ENCODE data around the gene PCF11.
A peak's percentile ranks its signal among the peaks of the same experiment; 100 is the strongest.

PCF11 gene

GRCh38 chr11:83152264-83152663 lies 4.7 kb upstream of the PCF11 start:
- DNase-seq = no peak

DNA sequence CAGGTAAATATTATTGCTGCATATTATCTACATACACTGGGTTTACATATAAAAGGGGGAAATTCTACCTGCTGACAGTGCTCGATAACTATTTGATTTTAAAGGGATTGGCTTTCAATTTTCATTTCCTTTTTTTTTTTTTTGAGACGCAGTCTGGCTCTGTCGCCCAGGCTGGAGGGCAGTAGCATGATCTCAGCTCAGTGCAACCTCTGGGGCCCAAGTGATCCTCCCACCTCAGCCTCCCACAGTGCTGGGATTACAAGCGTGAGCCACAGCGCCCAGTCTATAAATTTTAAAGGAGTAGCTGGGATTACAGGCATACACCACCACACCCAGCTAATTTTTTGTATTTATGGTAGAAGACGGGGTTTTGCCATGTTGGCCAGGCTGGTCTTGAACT lies 3.2 kb upstream of the PCF11 start:
- no peak for DNase-seq

DNA sequence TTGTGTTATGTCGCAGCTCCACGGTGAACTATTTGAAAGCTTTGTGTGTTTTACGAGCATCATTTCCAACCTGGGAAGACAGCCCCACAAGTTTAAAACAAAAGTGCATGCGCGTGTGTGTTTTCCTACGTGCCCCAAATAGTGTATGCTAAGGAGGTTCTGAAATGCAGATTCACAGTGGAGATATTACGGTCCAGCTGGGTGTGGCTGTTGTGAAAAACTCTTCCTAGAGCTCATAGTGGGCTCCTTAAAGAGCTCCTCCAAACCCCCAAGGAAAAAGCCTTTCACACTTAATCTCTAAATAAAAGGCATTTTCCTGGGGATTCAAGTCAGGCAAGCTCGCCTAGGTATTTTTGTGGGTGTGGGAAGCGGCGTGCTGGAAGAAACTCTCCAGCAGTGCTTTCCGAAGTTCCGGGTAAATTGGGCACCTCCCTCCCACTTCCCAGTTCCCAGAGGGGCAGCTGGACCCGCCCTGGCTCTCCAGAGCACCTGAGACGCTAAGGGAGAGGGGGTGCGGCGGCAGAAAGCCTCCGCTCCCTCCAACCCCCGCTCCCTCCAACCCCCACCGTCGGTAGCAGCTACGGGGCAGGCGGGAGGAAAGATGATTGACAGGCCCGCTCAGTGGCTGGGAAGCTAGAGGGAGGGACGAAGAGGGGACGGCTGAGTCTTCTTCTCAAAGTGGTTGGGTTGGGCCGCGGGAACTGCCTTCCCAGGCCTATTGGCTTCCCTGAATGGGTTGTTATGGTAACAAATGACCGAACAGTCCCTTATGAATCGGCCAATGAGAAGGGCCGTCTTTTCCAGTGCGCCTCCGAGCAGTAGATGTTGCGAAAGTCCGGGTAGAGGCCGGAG lies 561 bp upstream of the PCF11 start:
- DNase-seq = peak; percentile 10 to 97

DNA sequence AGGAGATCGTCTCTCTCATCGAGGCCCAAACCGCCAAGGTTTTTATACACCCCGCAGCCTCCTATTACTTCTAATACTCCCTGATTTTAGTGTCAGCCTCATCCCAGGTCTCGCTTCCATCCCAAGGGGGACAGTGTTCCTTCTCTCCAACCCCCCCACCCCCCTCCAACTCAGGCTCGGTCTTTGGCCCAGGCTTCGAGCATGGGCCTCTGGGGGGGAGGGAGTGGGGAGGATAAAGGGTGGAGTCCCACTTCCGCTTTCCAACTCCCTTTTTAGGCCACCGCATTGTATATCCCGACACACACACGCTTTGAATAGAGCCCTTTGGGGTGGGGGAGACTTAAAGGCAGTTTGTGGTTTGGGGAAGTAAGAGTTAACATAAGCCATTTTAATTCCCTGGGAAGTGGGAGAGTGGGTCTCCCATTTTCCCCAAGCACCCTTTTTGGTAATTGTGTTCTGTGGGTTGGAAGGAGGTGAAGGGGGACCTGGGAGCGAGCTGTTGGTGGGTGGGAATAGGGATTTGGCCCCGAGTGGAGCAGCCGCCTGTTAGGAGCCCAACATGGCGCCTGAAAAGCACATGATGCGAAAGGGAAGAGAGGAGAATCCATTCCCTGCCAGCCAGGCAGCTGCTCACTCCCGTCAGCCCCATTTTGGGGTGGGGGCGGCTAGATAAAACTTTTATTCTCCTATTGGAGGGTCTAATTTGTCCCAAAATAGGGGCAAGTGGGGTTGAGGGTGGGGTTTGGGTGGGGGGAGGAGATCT lies 844 bp downstream of the PCF11 start:
- DNase-seq = peak; percentile 55 to 57

GRCh38 chr11:83158357-83158786 lies 1.4 kb downstream of the PCF11 start:
- DNase-seq = no peak

DNA sequence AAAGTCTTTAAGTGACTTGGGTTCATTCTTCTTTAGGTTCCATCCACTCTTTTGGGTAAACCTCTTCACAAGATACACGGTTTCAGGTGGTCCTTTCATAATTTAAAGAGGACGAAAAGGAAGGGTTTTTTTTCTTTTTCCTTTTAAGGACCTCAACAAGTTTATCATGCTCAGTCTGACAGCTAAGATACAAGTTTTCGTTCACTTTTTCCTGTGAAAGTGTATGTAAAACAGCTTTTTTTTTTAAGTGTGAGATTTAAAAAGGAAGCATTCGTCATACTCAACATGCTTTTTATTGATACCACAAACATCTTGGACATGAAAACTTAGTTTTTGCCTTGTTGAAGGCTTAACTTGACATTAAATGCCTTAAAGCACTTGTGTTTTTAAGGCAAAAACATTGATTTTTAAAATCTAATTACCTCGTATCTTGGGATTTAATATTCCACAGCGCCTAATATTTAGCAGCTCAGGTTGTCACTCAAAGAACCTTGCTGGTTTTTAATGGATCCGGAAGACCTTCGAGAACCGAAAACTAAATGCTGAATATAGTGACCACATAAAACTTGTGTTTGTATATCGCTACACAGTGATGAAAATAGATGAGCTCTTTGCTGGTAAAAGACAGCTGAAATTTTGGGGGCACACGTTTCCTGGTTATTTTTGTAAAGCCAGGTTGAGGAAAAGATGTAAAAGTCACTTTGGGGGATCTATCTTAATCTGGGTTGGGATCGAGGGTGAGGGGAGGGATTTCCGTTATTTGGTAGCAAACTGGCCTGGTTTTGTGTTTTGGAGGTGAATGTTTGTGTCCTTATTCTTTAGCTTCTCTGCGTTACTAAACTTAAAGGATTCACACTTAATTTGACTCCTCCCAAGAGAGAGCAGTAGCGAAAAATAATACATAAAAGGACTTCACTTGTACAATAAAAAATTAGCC lies 2.3 kb downstream of the PCF11 start:
- no peak for DNase-seq

DNA sequence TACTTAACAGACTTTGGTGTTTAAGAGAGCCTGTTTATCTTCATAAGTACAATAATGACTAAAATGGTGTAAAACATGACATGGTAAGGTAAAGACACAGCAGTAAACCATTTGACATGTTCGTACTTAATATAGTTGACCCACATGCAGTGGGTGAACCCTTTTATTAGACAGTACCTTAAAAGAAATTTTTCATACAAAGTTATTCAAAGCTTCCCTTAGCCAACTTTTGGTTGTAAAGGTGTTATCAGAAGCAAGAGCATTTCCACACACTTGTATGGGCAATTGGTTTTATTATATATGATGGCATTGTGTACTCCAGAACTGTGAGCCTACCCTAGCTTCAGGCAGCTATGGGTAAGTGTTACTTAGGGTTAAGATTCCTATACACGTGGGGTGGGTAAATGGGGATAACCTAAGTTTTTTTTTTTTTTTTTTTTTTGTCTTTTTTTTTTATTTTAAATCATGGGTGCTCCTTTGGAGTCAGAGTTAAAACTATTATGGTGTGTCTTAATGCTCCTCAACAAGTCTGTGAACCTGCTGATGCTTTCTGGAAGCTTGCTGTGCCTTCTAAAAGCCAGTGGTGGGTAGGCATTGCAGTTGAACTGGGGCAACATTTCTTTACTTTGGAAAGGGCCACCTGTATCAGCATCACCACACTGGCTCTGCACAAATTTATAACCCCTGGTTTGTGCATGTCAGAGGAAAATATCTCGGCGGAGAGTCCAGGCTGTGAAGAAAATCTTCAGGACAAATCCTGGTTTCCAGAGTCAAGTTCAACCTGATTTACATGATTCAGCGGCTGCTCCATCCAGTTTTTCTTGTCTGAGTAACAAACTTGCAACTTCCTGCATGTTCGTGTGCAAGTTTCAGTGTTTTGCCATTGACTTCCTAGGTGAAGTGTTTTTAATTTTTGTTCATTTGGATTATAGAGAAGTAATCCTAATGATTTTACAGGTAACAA lies 3.3 kb downstream of the PCF11 start:
- no peak for DNase-seq

GRCh38 chr11:83161610-83162199 lies 4.8 kb downstream of the PCF11 start:
- DNase-seq = no peak

- DNase-seq = no peak
Measured at GRCh38 chr11:83162377-83162776, 5.4 kb downstream of the PCF11 start.

DNA sequence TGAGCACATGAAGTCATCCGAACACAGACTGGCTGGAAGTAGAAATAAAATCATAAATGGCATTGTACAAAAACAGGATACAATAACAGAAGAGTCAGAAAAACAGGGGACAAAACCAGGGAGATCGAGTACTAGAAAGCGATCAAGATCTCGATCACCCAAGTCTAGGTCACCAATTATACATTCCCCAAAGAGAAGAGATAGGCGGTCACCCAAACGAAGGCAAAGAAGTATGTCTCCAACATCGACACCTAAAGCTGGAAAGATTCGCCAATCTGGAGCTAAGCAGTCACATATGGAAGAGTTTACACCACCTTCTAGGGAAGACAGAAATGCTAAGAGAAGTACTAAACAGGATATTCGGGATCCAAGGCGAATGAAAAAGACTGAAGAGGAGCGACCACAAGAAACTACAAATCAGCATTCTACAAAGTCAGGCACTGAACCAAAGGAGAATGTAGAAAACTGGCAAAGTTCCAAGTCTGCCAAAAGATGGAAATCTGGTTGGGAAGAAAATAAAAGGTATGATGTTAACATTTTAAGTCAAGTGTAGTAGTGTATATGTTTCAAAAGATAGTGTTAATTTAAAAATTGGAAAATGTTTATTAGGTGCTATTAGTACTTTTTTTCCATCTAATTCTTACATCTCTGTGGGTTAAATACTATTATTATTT lies 9.4 kb downstream of the PCF11 start:
- DNase-seq = no peak

GRCh38 chr11:83168756-83169155 lies 11.8 kb downstream of the PCF11 start:
- DNase-seq = no peak

- DNase-seq = no peak
Measured at GRCh38 chr11:83170865-83171264, 13.9 kb downstream of the PCF11 start.

- DNase-seq = no peak
Measured at GRCh38 chr11:83172551-83172950, 15.6 kb downstream of the PCF11 start.

- no peak for DNase-seq
Measured at GRCh38 chr11:83174008-83174407, 17.1 kb downstream of the PCF11 start.

- no peak for DNase-seq
Measured at GRCh38 chr11:83175815-83176214, 18.9 kb downstream of the PCF11 start.

DNA sequence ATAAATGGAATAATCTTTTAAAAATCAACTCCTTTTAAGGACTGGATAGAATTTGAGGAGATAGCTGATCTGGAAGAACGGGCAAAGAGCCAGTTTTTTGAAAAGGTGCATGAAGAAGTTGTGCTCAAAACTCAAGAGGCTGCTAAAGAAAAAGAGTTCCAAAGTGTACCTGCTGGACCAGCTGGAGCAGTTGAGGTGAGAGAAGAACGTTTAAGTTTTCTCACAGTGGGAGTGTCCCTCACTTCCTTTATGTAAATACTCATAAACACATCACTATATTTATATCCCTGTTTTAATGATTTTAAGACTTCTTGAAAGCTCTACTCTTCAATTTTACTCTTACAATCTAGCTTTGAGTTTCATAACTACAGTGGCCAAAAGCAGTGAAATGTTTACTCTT lies 24.9 kb downstream of the PCF11 start:
- DNase-seq = no peak

DNA sequence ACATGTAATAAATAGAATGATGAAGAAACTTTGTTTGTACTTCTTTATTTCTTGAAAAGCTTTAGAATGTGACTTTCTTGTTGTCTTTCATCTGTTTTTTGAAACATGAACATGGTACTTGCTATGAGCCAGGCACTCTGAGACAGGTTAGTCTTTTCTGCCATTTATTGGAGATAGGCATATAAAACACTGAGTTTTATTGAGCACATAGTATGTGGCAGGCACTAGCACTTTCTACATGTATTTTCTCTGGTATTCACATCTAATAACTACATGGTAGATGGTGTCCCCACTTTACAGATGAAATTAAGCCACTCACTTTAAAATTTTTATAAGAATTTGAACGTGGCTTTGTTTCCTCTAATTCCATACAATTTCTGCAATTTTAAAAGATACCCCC lies 28.8 kb downstream of the PCF11 start:
- no peak for DNase-seq

DNA sequence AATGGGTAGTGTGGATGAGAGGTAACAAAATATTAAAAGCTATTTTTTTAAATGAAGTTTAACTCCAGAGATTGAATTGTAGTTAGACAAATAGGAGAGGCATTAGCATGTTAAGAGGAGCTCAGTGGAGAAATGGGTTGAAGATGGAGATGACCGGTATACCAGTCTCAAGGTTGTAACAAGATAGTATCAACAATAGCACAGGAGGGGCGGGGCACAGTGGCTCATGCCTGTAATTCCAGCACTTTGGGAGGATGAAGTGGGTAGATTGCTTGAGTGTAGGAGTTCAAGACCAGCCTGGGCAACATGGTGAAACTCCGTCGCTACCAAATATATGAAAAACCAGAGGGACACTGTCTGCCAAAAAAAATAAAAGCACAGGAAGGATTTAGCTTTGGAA lies 30.5 kb downstream of the PCF11 start:
- DNase-seq = no peak

DNA sequence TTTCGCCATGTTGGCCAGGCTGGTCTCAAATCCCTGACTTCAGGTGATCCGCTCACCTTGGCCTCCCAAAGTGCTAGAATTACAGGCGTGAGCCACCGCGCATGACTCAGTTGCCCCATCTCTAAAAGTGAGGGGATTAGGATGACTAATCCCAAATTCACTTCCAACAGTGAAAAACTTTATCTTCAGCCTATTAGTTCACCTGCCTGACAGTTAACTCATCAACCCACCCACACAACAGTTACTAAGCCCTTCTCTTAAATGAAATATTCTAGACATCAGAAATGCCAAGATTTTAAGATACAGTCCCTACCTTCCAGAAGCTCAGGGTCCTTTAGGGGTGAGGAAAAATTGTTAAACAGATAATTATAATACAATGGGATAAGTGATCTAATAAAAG lies 34.6 kb downstream of the PCF11 start:
- no peak for DNase-seq

- DNase-seq = no peak
Measured at GRCh38 chr11:83191986-83192385, 35.1 kb downstream of the PCF11 start.
